ENCODE measurements around the gene ULK4.

Gene ULK4

DNA sequence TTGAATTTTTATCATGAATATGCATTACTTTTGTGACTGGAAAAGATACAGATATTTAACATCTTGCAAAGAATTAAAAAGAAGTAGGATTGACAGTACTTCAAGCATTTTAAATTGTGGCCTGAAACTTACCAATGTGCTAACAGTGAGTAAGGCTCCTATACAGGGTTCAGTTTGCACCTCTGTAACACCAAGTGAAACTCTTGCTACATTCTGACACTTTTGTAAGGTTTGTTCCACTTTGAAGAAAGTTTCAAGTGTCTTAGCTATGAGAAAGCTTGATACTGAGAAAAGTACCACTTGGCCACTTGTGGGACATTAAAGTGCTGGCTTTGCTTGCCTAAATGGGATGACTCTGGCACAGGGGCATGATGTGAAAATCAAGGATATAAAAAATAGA is 473.4 kb downstream of the ULK4 start (continued):
- TF ChIP-seq, protein P1, sequence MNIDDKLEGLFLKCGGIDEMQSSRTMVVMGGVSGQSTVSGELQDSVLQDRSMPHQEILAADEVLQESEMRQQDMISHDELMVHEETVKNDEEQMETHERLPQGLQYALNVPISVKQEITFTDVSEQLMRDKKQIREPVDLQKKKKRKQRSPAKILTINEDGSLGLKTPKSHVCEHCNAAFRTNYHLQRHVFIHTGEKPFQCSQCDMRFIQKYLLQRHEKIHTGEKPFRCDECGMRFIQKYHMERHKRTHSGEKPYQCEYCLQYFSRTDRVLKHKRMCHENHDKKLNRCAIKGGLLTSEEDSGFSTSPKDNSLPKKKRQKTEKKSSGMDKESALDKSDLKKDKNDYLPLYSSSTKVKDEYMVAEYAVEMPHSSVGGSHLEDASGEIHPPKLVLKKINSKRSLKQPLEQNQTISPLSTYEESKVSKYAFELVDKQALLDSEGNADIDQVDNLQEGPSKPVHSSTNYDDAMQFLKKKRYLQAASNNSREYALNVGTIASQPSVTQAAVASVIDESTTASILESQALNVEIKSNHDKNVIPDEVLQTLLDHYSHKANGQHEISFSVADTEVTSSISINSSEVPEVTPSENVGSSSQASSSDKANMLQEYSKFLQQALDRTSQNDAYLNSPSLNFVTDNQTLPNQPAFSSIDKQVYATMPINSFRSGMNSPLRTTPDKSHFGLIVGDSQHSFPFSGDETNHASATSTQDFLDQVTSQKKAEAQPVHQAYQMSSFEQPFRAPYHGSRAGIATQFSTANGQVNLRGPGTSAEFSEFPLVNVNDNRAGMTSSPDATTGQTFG (tag by site-specific recombination; IDR thresholded peaks at IDR 0.05; ENCODE audit: borderline replicate concordance): no peak
- TF ChIP-seq ZNF488 (tag by site-specific recombination; IDR thresholded peaks at IDR 0.05) (no peak), ZNF623 (tag by site-specific recombination; IDR thresholded peaks at IDR 0.05) (no peak), IKZF3 (tag by site-specific recombination; IDR thresholded peaks at IDR 0.05) (no peak)

DNA sequence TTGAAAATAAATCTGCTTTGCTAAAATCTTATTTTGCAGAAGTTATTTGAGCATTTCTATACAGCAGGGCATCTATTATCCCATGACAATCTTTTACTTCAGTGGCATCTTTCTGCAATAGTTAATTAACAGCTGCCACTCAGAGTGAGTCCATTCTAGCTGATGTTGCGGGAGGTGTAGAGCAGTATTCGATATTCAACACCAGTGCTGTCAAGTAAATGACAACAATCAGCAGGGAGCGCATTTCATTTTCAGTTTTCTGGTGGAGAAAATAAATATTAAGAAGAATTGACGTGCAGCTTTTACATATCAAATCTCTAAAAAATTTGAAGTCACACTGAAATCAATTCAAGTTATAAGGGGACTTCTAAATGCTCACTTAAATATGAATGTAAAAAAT is 476.4 kb downstream of the ULK4 start:
- no peaks in the 10 kb centered on the region for H3K4me1 ChIP-seq (ENCODE audit: control insufficient read depth, insufficient read depth, low read length)
- ChIA-PET CTCF (interaction anchor here (0.6 kb wide), 1 partner anchor 933 kb away, joined by 3 read pairs; no protein-coding TSS in a partner anchor), POLR2A (no interaction called here)
- H3K27ac ChIP-seq (ENCODE audit: extremely low read depth, low read depth, low read length): no peak overlapping the region
- H3K4me3 ChIP-seq (ENCODE audit: low read depth, low read length): no peak overlapping the region
- H3K9me3 ChIP-seq (ENCODE audit: control insufficient read depth, insufficient read depth, low read depth, low read length): no peaks in the 10 kb centered on the region
- H3K36me3 ChIP-seq (ENCODE audit: control insufficient read depth in 2 of 2, insufficient read depth in 1 of 2, low read length in 2 of 2): no peaks in the 10 kb centered on the region
- TF ChIP-seq ZEB2 (tag by site-specific recombination; IDR thresholded peaks at IDR 0.05) (no peak), HOXC10 (CRISPR knock-in tag; IDR thresholded peaks at IDR 0.05) (no peak), ZNF548 (tag by site-specific recombination; IDR thresholded peaks at IDR 0.05) (no peak), ZNF274 (IDR thresholded peaks at IDR 0.05; ENCODE audit: low read length) (no peak), ZNF274 (tag by site-specific recombination; IDR thresholded peaks at IDR 0.05; ENCODE audit: borderline replicate concordance) (no peak), ZBTB6 (tag by site-specific recombination; IDR thresholded peaks at IDR 0.05) (no peak), ZNF624 (tag by site-specific recombination; IDR thresholded peaks at IDR 0.05) (no peak)
- TF ChIP-seq, protein P2, sequence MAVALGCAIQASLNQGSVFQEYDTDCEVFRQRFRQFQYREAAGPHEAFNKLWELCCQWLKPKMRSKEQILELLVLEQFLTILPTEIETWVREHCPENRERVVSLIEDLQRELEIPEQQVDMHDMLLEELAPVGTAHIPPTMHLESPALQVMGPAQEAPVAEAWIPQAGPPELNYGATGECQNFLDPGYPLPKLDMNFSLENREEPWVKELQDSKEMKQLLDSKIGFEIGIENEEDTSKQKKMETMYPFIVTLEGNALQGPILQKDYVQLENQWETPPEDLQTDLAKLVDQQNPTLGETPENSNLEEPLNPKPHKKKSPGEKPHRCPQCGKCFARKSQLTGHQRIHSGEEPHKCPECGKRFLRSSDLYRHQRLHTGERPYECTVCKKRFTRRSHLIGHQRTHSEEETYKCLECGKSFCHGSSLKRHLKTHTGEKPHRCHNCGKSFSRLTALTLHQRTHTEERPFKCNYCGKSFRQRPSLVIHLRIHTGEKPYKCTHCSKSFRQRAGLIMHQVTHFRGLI (tag by site-specific recombination; IDR thresholded peaks at IDR 0.05): no peak

- H3K9me3 ChIP-seq (ENCODE audit: control insufficient read depth, insufficient read depth, low read depth, low read length): no peaks in the 10 kb centered on the region
- no peaks in the 10 kb centered on the region for H3K4me1 ChIP-seq (ENCODE audit: control insufficient read depth, insufficient read depth, low read length)
- CTCF ChIA-PET: no interaction called here
- POLR2A ChIA-PET: no interaction called here
- no peak for TF ChIP-seq MZF1 (tag by site-specific recombination; IDR thresholded peaks at IDR 0.05; ENCODE audit: borderline replicate concordance)
- H3K27ac ChIP-seq (ENCODE audit: extremely low read depth, low read depth, low read length): no peak overlapping the region
- no peak overlapping the region for H3K4me3 ChIP-seq (ENCODE audit: low read depth, low read length)
- no peaks in the 10 kb centered on the region for H3K36me3 ChIP-seq (ENCODE audit: control insufficient read depth in 2 of 2, insufficient read depth in 1 of 2, low read length in 2 of 2)
These were observed 479.8 kb downstream of the ULK4 start for GRCh38 chr3:41482134-41482533.

- Histone ChIP-seq H3K4me3 (ENCODE audit: low read depth, low read length) (no peak overlapping the region), H3K4me1 (ENCODE audit: control insufficient read depth, insufficient read depth, low read length) (no peaks in the 10 kb centered on the region), H3K9me3 (ENCODE audit: control insufficient read depth, insufficient read depth, low read depth, low read length) (no peaks in the 10 kb centered on the region), H3K27ac (ENCODE audit: extremely low read depth, low read depth, low read length) (no peak overlapping the region), H3K36me3 (ENCODE audit: control insufficient read depth in 2 of 2, insufficient read depth in 1 of 2, low read length in 2 of 2) (no peaks in the 10 kb centered on the region)
- ChIA-PET CTCF (no interaction called here), POLR2A (interaction anchor here (0.7 kb wide), 1 partner anchor 1753 kb away, joined by 3 read pairs; no protein-coding TSS in a partner anchor)
- TF ChIP-seq, protein P3, sequence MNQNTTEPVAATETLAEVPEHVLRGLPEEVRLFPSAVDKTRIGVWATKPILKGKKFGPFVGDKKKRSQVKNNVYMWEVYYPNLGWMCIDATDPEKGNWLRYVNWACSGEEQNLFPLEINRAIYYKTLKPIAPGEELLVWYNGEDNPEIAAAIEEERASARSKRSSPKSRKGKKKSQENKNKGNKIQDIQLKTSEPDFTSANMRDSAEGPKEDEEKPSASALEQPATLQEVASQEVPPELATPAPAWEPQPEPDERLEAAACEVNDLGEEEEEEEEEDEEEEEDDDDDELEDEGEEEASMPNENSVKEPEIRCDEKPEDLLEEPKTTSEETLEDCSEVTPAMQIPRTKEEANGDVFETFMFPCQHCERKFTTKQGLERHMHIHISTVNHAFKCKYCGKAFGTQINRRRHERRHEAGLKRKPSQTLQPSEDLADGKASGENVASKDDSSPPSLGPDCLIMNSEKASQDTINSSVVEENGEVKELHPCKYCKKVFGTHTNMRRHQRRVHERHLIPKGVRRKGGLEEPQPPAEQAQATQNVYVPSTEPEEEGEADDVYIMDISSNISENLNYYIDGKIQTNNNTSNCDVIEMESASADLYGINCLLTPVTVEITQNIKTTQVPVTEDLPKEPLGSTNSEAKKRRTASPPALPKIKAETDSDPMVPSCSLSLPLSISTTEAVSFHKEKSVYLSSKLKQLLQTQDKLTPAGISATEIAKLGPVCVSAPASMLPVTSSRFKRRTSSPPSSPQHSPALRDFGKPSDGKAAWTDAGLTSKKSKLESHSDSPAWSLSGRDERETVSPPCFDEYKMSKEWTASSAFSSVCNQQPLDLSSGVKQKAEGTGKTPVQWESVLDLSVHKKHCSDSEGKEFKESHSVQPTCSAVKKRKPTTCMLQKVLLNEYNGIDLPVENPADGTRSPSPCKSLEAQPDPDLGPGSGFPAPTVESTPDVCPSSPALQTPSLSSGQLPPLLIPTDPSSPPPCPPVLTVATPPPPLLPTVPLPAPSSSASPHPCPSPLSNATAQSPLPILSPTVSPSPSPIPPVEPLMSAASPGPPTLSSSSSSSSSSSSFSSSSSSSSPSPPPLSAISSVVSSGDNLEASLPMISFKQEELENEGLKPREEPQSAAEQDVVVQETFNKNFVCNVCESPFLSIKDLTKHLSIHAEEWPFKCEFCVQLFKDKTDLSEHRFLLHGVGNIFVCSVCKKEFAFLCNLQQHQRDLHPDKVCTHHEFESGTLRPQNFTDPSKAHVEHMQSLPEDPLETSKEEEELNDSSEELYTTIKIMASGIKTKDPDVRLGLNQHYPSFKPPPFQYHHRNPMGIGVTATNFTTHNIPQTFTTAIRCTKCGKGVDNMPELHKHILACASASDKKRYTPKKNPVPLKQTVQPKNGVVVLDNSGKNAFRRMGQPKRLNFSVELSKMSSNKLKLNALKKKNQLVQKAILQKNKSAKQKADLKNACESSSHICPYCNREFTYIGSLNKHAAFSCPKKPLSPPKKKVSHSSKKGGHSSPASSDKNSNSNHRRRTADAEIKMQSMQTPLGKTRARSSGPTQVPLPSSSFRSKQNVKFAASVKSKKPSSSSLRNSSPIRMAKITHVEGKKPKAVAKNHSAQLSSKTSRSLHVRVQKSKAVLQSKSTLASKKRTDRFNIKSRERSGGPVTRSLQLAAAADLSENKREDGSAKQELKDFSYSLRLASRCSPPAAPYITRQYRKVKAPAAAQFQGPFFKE (tag by site-specific recombination; IDR thresholded peaks at IDR 0.05; ENCODE audit: borderline replicate concordance): no peak
- TF ChIP-seq ZIC2 (tag by site-specific recombination; IDR thresholded peaks at IDR 0.05): no peak
- no peak for TF ChIP-seq ZNF747 (tag by site-specific recombination; IDR thresholded peaks at IDR 0.05)
- TF ChIP-seq ZNF548 (tag by site-specific recombination; IDR thresholded peaks at IDR 0.05): no peak
- TF ChIP-seq ZNF221 (tag by site-specific recombination; IDR thresholded peaks at IDR 0.05; ENCODE audit: borderline replicate concordance): no peak
- no peak for TF ChIP-seq ZNF121 (tag by site-specific recombination; IDR thresholded peaks at IDR 0.05)
These were observed 483.6 kb downstream of the ULK4 start for GRCh38 chr3:41478278-41478677.
